ENCODE measurements around the gene FUT4. TPM values are rescaled to one million over a fixed set of nuclear protein-coding genes. Genes with fewer than 3 reads are reported as not detected.
"Not testable (repeated sequence)": the region's sequence is repeated elsewhere in the genome, so short reads cannot be mapped to it uniquely, and the experiment has no call there.

The FUT4 gene
- total and polyA plus RNA-seq, 2 experiments from 2014 or later: 2.0 to 7.9 TPM

GRCh38 chr11:94568200-94568599 lies 24.5 kb downstream of the FUT4 start:
- Histone ChIP-seq H3F3A (ENCODE audit: insufficient read depth) (peaks cover 8% of the 10 kb centered on the region), H3K36me3 (ENCODE audit: low read depth) (no peaks in the 10 kb centered on the region), H3K9me3 (ENCODE audit: low read depth) (no peaks in the 10 kb centered on the region), H4K20me1 (ENCODE audit: insufficient read depth) (no peaks in the 10 kb centered on the region), H3K9me2 (ENCODE audit: insufficient read depth) (no peaks in the 10 kb centered on the region), H3K27ac (no peak overlapping the region), H3K4me3 (no peak overlapping the region), H3K9ac (no peak overlapping the region), H3K27me3 (replicated peaks; ENCODE audit: insufficient read depth) (no peaks in the 10 kb centered on the region), H3K79me2 (ENCODE audit: insufficient read depth) (no peaks in the 10 kb centered on the region), H2AFZ (no peak overlapping the region), H3K4me2 (ENCODE audit: unreplicated experiment) (no peak overlapping the region), H3K4me1 (ENCODE audit: insufficient read depth) (peaks cover 8% of the 10 kb centered on the region)
- 95 to 97% methylated on average over 5 of the region's 5 CpGs for WGBS, 2 experiments (ENCODE audit: low coverage in 1 of 2, low lambda C conversion rate in 2 of 2, missing lambda C conversion rate in 2 of 2)
- DNase-seq: no peak
- in situ Hi-C loops (cut with MboI): no loop called here
- TF ChIP-seq EZH2 (IDR thresholded peaks at IDR 0.05; ENCODE audit: insufficient read depth, poor library complexity, severe bottlenecking) (no peak), EZH2phosphoT487 (IDR thresholded peaks at IDR 0.05; ENCODE audit: insufficient read depth, low read depth) (no peak)

- in situ Hi-C loops (cut with MboI): no loop called here
- Histone ChIP-seq H3K4me1 (ENCODE audit: insufficient read depth) (peaks cover 3% of the 10 kb centered on the region), H3K79me2 (ENCODE audit: insufficient read depth) (no peaks in the 10 kb centered on the region), H4K20me1 (ENCODE audit: insufficient read depth) (no peaks in the 10 kb centered on the region), H3K27me3 (replicated peaks; ENCODE audit: insufficient read depth) (no peaks in the 10 kb centered on the region), H3K4me3 (no peak overlapping the region), H3F3A (ENCODE audit: insufficient read depth) (peaks cover 4% of the 10 kb centered on the region), H2AFZ (no peak overlapping the region), H3K9ac (no peak overlapping the region), H3K36me3 (ENCODE audit: low read depth) (no peaks in the 10 kb centered on the region), H3K27ac (no peak overlapping the region), H3K4me2 (ENCODE audit: unreplicated experiment) (no peak overlapping the region), H3K9me2 (ENCODE audit: insufficient read depth) (no peaks in the 10 kb centered on the region), H3K9me3 (ENCODE audit: low read depth) (no peaks in the 10 kb centered on the region)
- no peak for TF ChIP-seq EZH2phosphoT487 (IDR thresholded peaks at IDR 0.05; ENCODE audit: insufficient read depth, low read depth)
- TF ChIP-seq EZH2 (IDR thresholded peaks at IDR 0.05; ENCODE audit: insufficient read depth, poor library complexity, severe bottlenecking): no peak
- no peak for DNase-seq
- 92 to 98% methylated on average over 4 of the region's 4 CpGs for WGBS, 2 experiments (ENCODE audit: low coverage in 1 of 2, low lambda C conversion rate in 2 of 2, missing lambda C conversion rate in 2 of 2)
Observed at GRCh38 chr11:94568717-94569116, 25.0 kb downstream of the FUT4 start.

GRCh38 chr11:94572975-94573374 lies 29.3 kb downstream of the FUT4 start:
- H4K20me1 ChIP-seq (ENCODE audit: insufficient read depth); H3K79me2 ChIP-seq (ENCODE audit: insufficient read depth); DNase-seq; H3K36me3 ChIP-seq (ENCODE audit: low read depth); H3K9me2 ChIP-seq (ENCODE audit: insufficient read depth); H3K4me3 ChIP-seq; H3K27ac ChIP-seq; H3K9ac ChIP-seq; in situ Hi-C loops (cut with MboI); H3K9me3 ChIP-seq (ENCODE audit: low read depth); H3K4me2 ChIP-seq (ENCODE audit: unreplicated experiment); H3K27me3 ChIP-seq (replicated peaks; ENCODE audit: insufficient read depth); H2AFZ ChIP-seq: not testable (repeated sequence)
- 50 to 53% methylated on average over 2 of the region's 2 CpGs for WGBS, 2 experiments (ENCODE audit: low coverage in 1 of 2, low lambda C conversion rate in 2 of 2, missing lambda C conversion rate in 2 of 2)
- peaks cover 15% of the 10 kb centered on the region for H3F3A ChIP-seq (ENCODE audit: insufficient read depth)
- peaks cover 15% of the 10 kb centered on the region for H3K4me1 ChIP-seq (ENCODE audit: insufficient read depth)

DNA sequence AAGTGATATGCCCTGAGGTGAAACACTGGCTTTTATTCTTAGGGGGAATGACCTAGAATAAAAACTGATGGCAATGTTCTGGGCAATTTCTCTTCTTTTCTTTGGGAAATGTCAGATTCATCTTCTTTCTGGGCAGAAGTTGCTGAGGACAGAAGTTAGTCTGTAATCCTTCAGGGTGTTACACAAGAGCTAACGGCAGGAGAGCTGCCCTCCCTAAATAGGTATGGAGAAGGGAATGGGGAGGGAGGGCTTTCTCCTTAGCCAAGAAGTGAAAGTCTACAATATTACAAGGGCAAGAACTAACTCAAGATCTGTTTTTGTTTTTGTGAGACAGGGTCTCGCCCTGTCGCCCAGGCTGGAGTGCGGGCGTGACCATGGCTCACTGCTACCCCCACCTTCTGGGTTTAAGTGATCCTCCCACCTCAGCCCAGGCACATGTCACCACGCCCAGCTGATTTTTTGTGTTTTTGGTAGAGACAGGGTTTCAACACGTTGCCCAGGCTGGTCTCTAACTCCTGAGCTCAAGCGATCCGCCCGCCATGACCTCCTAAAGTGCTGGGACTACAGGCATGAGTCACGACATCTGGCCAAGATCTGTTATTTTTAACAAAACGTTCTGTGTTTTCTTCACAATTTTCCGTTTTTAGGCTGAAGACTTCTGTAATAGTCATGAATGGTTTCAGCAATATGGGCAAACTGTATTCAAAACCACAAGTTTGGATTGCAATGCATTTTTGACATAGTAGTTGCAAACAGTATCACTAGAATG lies 30.7 kb downstream of the FUT4 start:
- H3K36me3 ChIP-seq (ENCODE audit: low read depth): no peaks in the 10 kb centered on the region
- 0 out of 2 replicates have a peak, but pooled peaks have one; percentile 37 for TF ChIP-seq EZH2phosphoT487 (IDR thresholded peaks at IDR 0.05; ENCODE audit: insufficient read depth, low read depth)
- TF ChIP-seq EZH2 (IDR thresholded peaks at IDR 0.05; ENCODE audit: insufficient read depth, poor library complexity, severe bottlenecking): no peak
- H3K27ac ChIP-seq: peak overlapping the region; percentile 72
- in situ Hi-C loops (cut with MboI): no loop called here
- H3K4me1 ChIP-seq (ENCODE audit: insufficient read depth): peaks cover 18% of the 10 kb centered on the region
- H3K4me2 ChIP-seq (ENCODE audit: unreplicated experiment): peak overlapping the region; percentile 79
- H3K9me3 ChIP-seq (ENCODE audit: low read depth): no peaks in the 10 kb centered on the region
- no peaks in the 10 kb centered on the region for H3K9me2 ChIP-seq (ENCODE audit: insufficient read depth)
- 7% methylated on average over 13 of the region's 13 CpGs for WGBS, 2 experiments (ENCODE audit: low coverage in 1 of 2, low lambda C conversion rate in 2 of 2, missing lambda C conversion rate in 2 of 2)
- H3K4me3 ChIP-seq: peak overlapping the region; percentile 71
- no peaks in the 10 kb centered on the region for H4K20me1 ChIP-seq (ENCODE audit: insufficient read depth)
- peak overlapping the region; percentile 88 for H2AFZ ChIP-seq
- peak overlapping the region; percentile 72 for H3K9ac ChIP-seq
- H3F3A ChIP-seq (ENCODE audit: insufficient read depth): peaks cover 15% of the 10 kb centered on the region
- no peaks in the 10 kb centered on the region for H3K79me2 ChIP-seq (ENCODE audit: insufficient read depth)
- H3K27me3 ChIP-seq (replicated peaks; ENCODE audit: insufficient read depth): no peaks in the 10 kb centered on the region
- peak; percentile 87 for DNase-seq
